H1 (cell line): ENCODE data around the gene MAP1A.

ENCODE experiments used
- EP300 ChIP-seq, 2 experiments: IDR thresholded peaks; 1 replicate in 1 of 2; 2 replicates in 1 of 2; pipeline ENCODE4 v1.6.1; 2011 to 2012; ENCODE audit warnings: low read depth in 2 of 2, low read length in 2 of 2, mild to moderate bottlenecking in 2 of 2, borderline replicate concordance in 1 of 2, inconsistent platforms in 1 of 2, moderate library complexity in 1 of 2
- EZH2 ChIP-seq: fragments of 200-600 bp; sonication (generic); IDR thresholded peaks from 2 replicates; pipeline ENCODE4 v1.7.1; 2012; ENCODE audit warnings: low read depth, mild to moderate bottlenecking, moderate library complexity, low read length, inconsistent platforms; ENCODE audit not compliant: severe bottlenecking
- GABPA ChIP-seq: IDR thresholded peaks from 2 replicates; pipeline ENCODE4 v1.6.1; 2011; ENCODE audit warnings: mild to moderate bottlenecking, low read length, moderate library complexity, borderline replicate concordance; ENCODE audit not compliant: insufficient read depth
- POLR2A ChIP-seq, 2 experiments: IDR thresholded peaks; 1 replicate in 1 of 2; 2 replicates in 1 of 2; pipeline ENCODE4 v1.6.1; 2011; ENCODE audit warnings: low read depth in 2 of 2, low read length in 2 of 2, mild to moderate bottlenecking in 2 of 2; ENCODE audit errors: control extremely low read depth in 1 of 2
- SAP30 ChIP-seq: fragments of 300-600 bp; sonication (generic); IDR thresholded peaks from 2 replicates; pipeline ENCODE4 v1.7.1; 2012; ENCODE audit warnings: low read length, moderate library complexity, mild to moderate bottlenecking, inconsistent platforms; ENCODE audit not compliant: insufficient read depth, insufficient replicate concordance
- TCF12 ChIP-seq: IDR thresholded peaks from 2 replicates; pipeline ENCODE4 v1.6.1; 2011; ENCODE audit warnings: low read depth, mild to moderate bottlenecking, low read length
- TF ChIP-seq, protein P1 (sequence below): IDR thresholded peaks from 2 replicates; pipeline ENCODE4 v1.6.1; 2012; ENCODE audit warnings: inconsistent platforms

DNA sequence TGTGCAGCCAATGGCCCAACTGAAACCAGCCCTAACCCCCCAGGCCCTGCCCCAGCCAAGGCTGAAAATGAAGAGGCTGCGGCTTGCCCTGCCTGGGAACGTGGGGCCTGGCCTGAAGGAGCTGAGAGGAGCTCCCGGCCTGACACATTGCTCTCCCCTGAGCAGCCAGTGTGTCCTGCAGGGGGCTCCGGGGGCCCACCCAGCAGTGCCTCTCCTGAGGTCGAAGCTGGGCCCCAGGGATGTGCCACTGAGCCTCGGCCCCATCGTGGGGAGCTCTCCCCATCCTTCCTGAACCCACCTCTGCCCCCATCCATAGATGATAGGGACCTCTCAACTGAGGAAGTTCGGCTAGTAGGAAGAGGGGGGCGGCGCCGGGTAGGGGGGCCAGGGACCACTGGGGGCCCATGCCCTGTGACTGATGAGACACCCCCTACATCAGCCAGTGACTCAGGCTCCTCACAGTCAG is 11.2 kb downstream of the MAP1A start:
- TF ChIP-seq SAP30 (no peak), TCF12 (no peak), GABPA (no peak), POLR2A (IDR thresholded peaks at IDR 0.05; ENCODE audit: control extremely low read depth in 1 of 2, low read depth in 2 of 2, low read length in 2 of 2) (no peak), EZH2 (no peak), EP300 (IDR thresholded peaks at IDR 0.05; ENCODE audit: borderline replicate concordance in 1 of 2, low read depth in 2 of 2, low read length in 2 of 2) (no peak)
- TF ChIP-seq, protein P1, sequence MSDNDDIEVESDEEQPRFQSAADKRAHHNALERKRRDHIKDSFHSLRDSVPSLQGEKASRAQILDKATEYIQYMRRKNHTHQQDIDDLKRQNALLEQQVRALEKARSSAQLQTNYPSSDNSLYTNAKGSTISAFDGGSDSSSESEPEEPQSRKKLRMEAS = no peak
